Activated CD8-positive, alpha-beta memory T cell treated with anti-CD3 and anti-CD28 coated beads, Interleukin-2, amount 50 U/mL, for 1 hour (primary cell): Measurements from ENCODE around the gene CHPT1.

Experiments used
- DNase-seq: peaks from one replicate; pipeline ENCODE4 v3.0.0-alpha.2; 2020; ENCODE audit errors: extremely low read depth

The CHPT1 gene

DNA sequence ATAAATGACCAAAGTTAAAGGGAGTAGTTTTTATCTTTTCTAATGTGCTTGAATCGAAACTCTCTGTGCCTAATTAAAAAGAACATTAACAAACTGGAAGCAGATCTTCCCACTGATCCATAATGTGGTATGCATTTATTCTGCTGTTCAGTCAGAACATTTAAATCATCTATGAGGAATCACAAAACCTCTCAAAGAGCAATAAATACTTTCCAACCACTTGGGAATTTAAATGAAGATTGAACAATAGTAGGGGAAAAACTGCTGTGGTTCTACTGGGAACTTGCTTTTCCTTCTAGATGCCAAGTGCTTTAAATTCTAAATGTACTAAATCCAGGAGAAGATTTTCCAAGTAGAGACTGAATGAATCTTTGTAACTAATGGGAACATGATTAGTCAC is 12.3 kb upstream of the CHPT1 start:
- no peak for DNase-seq

GRCh38 chr12:101686176-101686575 is 11.3 kb upstream of the CHPT1 start:
- DNase-seq, result no peak

GRCh38 chr12:101690544-101691098 is 6.8 kb upstream of the CHPT1 start:
- no peak for DNase-seq

DNA sequence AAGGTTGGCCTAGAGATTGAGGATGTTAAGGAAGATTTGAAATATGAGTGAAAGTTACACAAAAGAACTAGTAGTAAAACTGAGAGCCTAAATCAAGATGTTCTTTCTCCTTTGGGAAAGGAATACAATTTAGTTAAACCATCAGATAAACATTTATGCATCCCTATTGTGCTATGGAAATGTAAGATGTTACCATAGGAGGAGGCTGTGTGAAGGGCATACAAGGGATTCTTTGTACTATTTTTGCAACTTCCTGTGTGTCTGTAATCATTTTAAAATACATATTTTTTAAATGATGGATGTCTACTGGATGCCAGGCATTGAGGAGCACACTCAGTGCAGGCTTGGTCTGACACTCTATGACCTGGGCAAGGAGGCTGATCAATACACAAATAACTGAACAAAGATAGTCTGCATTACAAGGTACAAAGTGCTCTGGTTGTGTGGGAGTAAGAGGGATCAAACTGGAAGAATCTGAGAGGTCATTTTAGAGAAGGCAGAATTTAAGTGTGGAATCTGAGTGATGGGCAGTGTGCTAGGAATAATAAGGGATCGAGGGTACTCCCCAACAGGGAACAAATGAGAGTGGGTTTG is 5.8 kb upstream of the CHPT1 start:
- DNase-seq, result no peak

DNA sequence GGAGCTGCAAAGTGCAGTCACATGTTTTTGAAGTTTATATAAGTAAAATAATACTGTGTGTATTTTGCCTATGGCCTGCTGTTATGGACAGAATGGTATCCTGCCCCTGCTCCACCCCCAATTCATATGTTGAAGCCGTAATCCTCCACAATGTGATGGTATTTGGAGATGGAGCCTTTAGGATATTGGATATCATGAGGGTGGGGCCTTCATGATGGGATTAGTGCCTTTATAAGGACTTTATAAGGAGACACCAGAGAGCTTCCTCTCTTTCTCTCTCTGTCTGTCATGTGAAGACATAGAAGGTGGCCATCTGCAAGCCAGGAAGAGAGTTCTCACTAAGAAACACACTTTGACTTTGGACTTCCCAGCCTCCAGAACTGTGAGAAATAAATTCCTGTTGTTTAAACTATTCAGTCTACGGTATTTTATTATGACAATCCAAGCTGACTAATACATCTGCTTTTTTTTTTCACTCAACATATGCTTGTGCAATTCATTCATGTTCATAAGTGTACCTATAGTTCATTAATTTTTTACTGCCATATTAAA is 3.1 kb upstream of the CHPT1 start:
- no peak for DNase-seq

DNA sequence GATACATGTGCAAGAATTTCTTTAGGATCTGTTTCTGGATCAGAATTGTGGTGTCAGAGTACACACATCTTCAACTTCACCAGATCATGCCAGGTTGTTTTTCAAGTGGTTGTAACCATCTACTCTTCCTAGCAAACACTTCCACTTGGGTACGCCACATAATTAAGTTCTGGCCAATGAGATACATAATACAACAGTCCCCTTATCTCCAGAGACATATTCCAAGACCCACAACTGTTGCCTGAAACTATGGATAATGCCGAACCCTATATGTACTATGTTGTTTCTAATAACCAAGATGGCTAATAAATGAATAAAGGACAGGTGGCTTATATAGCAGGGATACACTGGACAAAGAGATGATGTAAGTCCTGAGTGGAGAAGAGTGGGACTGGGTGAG is 2.5 kb upstream of the CHPT1 start:
- DNase-seq, result no peak

- no peak for DNase-seq
These were observed 1.7 kb upstream of the CHPT1 start for GRCh38 chr12:101695706-101696105.

DNA sequence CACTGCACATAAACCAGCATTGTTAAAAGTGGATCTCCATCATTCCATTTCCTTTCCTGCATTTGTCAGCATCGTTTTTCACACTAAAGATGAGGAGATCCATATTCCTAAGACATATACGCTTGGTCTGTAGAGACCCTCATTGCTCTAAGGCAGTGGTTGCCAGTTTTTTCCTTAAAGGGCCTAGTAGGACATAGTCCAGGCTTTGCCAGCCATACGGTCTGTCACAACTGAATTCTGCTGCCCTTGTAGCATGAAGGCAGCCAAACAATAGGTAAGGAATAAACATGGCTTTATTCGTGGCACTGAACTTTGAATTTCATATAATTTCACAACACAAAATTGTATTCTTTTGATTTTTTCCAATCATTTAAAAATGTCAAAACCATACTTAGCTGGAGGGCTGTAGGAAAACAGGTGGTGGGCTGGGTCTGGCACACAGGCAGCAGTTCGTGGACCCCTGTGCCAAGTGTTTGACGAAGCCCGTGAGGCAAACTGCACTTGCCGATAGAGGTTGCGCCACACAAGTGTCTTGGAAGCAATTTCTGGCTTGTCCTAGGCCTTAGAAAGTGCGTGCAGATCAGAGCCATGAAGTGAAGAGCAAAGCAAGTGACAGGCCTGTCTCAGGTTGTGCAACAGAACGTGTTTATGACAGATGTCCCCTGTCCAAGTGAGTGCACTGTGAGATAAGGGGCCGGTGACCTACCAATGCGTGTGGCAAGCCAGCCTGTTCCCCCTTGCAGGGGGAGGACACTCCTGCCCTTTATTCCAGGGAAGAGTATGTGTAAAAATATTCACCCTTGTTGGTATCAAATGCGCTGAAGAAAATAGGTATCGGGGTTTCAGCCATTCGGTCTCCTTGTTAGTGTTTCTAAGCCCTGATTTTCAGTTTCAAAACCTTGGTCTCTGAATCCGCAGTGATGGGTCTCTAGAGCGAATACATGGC is 916 bp upstream of the CHPT1 start:
- DNase-seq, result no peak

DNA sequence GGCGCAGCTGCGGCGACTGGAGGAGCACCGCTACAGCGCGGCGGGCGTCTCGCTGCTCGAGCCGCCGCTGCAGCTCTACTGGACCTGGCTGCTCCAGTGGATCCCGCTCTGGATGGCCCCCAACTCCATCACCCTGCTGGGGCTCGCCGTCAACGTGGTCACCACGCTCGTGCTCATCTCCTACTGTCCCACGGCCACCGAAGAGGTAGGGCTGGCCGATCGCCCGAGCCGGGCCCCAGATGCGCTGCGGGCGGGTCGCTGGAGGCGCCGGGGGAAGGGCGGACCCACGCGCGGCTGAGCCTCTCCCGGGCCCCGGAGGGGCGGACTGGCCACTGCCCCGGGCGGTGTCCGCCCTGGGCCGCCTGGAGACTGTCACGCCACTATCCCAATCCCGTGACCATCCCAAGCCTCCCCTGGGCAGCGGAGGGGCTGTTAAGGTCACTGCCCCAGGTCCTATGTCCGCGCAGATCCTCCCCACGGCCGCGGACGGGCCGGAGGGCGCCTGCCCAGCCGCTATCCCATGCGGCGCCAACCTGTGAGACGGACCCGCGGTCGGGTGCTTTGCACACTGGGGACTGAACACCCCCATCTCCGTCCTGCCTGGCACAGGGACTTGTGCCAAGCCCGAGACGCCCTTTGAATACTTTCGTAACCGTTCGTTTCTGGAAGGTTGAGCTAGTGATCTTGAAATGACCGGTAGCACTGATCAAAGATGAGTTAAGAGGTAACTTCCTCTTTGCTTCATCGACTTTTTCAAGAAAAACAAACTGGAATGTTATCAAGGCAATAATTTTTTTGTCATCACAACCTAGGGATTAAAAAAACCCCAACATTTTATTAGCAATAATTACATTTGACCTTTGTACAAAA is 725 bp downstream of the CHPT1 start:
- DNase-seq, result no peak

- no peak for DNase-seq
These were observed 1.4 kb downstream of the CHPT1 start for GRCh38 chr12:101698800-101699347.

DNA sequence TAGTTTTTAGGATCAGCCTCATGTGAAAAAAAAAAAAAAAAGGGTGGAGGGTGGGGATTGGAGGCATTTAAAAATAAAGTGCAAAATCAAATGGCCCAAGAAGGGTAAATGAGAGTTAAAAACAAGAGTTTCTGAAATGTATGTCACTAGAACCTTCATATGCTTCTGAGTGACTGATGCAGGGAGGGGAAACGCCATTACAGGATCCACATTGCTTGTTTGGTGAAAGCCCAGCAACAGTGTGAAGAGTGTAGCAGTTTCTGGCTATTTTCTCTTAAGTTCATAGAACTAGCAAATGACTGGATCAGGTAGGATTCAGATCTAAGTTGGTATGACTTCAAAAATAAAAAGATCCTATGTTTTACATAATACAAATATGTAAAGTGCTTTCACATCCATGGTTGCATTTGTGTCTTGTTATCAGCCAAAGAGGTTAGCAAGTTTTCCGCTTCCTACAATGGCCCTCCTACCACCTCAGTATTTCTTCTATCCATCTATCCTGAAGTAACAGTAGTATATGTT is 2.9 kb downstream of the CHPT1 start:
- DNase-seq, result no peak

- DNase-seq, result no peak
These were observed 6.0 kb downstream of the CHPT1 start for GRCh38 chr12:101703487-101703886.

DNA sequence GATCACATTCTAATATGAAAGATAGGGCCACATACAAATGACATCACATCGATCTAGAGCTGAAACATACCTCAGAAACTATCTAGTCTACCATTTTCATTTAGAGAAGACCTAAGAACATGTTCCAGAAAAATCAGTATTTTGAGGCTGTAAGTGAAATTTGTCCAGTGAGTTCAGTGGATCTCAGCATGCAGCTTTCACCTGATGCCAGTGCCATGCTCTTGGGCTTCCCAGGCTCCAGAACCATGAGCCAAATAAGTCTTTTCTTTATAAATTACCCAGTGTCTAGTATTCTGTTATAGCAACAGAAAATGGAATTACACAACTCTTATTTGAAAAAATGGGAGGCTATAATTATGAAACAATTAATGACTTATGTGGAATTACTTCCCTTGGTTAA is 9.0 kb downstream of the CHPT1 start:
- no peak for DNase-seq

GRCh38 chr12:101707131-101707782 is 9.8 kb downstream of the CHPT1 start:
- DNase-seq, result no peak

- no peak for DNase-seq
These were observed 12.8 kb downstream of the CHPT1 start for GRCh38 chr12:101710288-101710687.

DNA sequence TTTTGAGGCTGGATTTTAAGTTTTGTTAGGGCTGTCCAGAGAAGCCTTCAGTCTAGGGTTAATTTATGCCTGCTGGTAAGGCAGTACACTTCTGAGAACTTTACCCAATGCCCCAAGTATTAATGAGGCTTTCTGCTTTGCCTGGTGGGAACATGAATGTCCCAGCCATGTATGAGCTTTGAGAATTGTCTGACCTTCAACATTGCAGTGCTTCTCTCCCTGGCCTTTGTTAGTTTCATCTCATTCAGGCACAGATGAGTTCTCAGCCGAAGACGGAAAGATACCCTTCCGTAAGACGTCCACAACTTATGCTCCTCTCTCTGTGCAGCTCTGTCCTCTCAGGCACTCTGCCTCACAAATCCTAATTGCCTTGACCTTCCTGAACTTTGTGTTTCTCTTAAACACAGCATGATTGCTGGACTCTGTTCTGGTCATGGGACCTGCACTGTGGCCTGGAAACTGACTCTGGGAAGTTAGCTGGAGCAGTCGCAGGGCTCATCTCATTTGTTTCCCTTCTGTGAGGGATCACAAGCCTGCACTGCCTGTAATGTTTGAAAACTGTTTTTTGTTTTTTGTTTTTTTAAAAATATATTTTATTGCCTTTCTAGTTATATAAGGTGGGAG is 15.7 kb downstream of the CHPT1 start:
- DNase-seq, result no peak

GRCh38 chr12:101713930-101714329 is 16.5 kb downstream of the CHPT1 start:
- DNase-seq, result no peak

DNA sequence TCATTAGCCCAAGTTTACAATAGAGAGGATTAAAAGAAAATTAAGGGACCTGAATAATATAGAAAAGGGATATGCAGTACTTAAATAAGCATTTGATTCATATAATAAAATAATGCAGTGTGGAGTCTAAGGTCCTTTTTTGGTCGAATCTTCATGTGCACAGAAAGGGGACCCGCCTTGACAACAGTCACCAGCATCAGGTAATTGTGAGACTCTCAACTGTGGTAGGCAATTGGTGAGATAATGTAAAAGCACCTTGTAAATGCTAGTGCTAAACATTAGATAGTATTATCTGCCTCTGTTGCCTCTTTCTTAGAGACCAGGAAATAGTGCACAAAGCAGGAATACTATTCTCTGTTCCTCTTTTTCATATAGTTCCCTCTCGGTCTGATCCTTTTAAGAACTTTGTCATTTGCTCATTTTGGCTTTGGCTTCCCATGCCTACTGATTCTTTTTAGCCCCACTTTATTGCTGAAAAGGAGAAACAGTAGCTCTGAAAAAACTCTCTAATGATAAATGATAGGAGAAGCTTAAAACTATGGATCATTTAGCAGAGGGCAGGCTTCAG is 17.5 kb downstream of the CHPT1 start:
- DNase-seq, result no peak

- no peak for DNase-seq
These were observed 22.1 kb downstream of the CHPT1 start for GRCh38 chr12:101719566-101719965.

GRCh38 chr12:101720118-101720517 is 22.7 kb downstream of the CHPT1 start:
- DNase-seq, result no peak
